ENCODE data around the gene RNF112. TPM values are rescaled to one million over a fixed set of nuclear protein-coding genes. Genes with fewer than 3 reads are reported as not detected.
"Not testable (repeated sequence)": the region's sequence is repeated elsewhere in the genome, so short reads cannot be mapped to it uniquely, and the experiment has no call there.

The RNF112 gene
- total RNA-seq, 1 donor from 2014 or later = 0.31 TPM

DNA sequence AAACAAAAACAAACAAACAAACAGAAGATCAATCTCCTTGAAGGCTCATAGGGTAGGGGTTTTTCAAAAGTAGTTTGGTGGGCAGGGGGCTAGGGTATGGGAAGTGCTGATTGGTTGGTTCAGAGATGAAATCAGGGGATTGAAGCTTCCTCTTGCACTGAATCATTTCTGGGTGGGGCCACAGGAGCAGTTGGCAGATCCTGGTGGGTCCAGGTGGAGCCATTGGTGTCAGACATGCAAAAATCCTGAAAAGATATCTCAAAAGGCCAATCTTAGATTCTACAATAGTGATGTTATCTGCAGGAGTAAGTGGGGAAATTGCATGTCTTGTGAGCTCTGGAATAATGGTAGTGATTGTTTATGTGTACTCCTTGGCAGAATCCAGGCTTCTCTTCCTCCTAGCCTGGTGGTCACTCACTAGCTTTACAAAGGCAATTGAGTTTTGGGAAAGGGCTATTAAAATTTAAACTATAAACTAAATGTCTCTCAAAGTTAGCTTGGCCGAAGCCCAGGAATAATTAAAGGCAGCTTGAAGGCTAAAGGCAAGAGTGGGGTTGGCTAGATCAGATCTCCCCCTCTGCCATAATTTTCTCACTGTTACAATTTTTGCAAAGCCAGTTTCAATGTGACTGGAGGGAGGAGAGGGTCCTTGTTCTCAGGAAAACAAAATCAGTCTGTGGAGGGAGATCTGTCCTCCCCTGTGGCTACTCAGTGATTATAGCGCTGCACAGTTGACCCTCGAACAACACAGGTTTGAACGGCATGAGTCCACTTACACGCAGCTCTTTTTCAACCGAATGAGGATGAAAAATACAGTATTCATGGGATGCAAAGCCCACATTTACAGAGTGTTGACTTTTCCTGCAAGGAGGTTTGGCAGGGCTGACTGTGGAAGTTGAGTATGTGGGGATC is 45.2 kb downstream of the RNF112 start:
- DNase-seq (ENCODE audit: low spot score) = no peak
- TF ChIP-seq, protein P1, sequence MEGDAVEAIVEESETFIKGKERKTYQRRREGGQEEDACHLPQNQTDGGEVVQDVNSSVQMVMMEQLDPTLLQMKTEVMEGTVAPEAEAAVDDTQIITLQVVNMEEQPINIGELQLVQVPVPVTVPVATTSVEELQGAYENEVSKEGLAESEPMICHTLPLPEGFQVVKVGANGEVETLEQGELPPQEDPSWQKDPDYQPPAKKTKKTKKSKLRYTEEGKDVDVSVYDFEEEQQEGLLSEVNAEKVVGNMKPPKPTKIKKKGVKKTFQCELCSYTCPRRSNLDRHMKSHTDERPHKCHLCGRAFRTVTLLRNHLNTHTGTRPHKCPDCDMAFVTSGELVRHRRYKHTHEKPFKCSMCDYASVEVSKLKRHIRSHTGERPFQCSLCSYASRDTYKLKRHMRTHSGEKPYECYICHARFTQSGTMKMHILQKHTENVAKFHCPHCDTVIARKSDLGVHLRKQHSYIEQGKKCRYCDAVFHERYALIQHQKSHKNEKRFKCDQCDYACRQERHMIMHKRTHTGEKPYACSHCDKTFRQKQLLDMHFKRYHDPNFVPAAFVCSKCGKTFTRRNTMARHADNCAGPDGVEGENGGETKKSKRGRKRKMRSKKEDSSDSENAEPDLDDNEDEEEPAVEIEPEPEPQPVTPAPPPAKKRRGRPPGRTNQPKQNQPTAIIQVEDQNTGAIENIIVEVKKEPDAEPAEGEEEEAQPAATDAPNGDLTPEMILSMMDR (IDR thresholded peaks at IDR 0.05; ENCODE audit: unreplicated experiment) = no peak
- Mint-ChIP-seq H3K27me3 (ENCODE audit: unreplicated experiment) (peaks cover 7% of the 10 kb centered on the region), H3K27ac (ENCODE audit: unreplicated experiment) (no peak overlapping the region), H3K4me3 (ENCODE audit: unreplicated experiment) (no peak overlapping the region), H3K9me3 (ENCODE audit: unreplicated experiment) (no peaks in the 10 kb centered on the region), H3K36me3 (ENCODE audit: low read depth, unreplicated experiment) (no peaks in the 10 kb centered on the region), H3K4me1 (ENCODE audit: unreplicated experiment) (peaks cover 16% of the 10 kb centered on the region)

DNA sequence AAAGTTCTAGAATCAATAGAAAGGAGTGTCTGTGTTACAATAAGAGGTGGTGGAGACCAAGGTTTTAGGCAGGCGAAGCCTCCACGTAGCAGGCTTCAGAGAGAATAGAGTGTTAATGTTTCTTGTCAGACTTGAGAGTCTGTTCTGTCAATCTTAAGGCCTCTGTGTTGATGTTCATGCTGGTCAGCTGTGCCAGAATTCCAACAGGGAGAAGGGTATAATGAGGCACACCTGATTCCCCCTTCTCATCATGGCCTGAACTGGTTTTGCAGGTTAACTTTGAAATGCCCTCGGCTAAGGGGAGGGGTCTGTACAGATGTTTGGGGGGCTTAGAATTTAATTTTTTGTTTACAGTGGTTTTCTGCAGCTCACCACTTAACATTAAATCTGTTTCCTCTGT is 46.0 kb downstream of the RNF112 start:
- peaks cover 16% of the 10 kb centered on the region for H3K4me1 Mint-ChIP-seq (ENCODE audit: unreplicated experiment)
- H3K36me3 Mint-ChIP-seq (ENCODE audit: low read depth, unreplicated experiment) = no peaks in the 10 kb centered on the region
- DNase-seq (ENCODE audit: low spot score) = no peak

DNA sequence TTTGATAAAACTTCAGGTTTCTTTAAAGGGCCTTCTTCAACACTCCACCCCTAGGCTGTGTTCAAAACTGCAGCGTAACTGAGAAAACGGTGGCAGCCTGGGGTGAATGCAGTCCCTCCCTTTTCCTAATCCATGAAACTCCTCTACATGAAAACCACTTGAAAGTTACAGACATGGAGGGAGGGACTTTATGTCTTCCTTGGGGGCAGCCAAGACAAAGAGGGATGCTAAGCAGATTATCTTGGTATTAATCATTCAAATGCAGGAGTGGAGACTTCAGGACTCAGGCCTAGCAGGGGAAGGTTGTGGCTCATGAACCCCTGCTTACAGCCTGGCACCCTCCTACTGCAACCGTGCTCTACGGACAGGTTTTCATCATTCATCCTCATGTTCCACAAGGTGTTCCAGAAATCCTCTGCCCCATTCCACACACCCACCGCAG is 46.8 kb downstream of the RNF112 start:
- Mint-ChIP-seq H3K9me3 (ENCODE audit: unreplicated experiment) (no peaks in the 10 kb centered on the region), H3K27ac (ENCODE audit: unreplicated experiment) (no peak overlapping the region), H3K27me3 (ENCODE audit: unreplicated experiment) (peaks cover 7% of the 10 kb centered on the region), H3K4me1 (ENCODE audit: unreplicated experiment) (peaks cover 19% of the 10 kb centered on the region), H3K36me3 (ENCODE audit: low read depth, unreplicated experiment) (no peaks in the 10 kb centered on the region), H3K4me3 (ENCODE audit: unreplicated experiment) (no peak overlapping the region)
- TF ChIP-seq, protein P1 (IDR thresholded peaks at IDR 0.05; ENCODE audit: unreplicated experiment) = no peak
- no peak for DNase-seq (ENCODE audit: low spot score)

More for the DNA sequence above, 46.0 kb downstream of the RNF112 start:
- no peak overlapping the region for H3K4me3 Mint-ChIP-seq (ENCODE audit: unreplicated experiment)
- H3K27me3 Mint-ChIP-seq (ENCODE audit: unreplicated experiment) = peaks cover 9% of the 10 kb centered on the region
- TF ChIP-seq, protein P1 (IDR thresholded peaks at IDR 0.05; ENCODE audit: unreplicated experiment) = no peak
- no peak overlapping the region for H3K27ac Mint-ChIP-seq (ENCODE audit: unreplicated experiment)
- H3K9me3 Mint-ChIP-seq (ENCODE audit: unreplicated experiment) = no peaks in the 10 kb centered on the region

DNA sequence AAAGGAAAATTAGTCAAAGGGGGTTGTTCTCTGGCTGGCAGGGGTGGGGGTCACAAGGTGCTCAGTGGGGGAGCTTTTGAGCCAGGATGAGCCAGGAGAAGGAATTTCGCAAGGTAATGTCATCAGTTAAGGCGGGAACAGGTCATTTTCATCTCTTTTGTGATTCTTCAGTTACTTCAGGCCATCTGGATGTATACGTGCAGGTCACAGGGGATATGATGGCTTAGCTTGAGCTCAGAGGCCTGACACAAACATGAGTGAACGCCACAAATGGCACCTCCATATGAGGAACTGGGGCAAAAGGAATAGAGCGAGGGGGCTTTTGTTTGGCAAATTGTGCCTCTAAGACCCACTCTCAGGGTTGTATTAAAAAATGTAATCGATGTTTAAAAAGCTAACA is 47.4 kb downstream of the RNF112 start:
- H3K36me3 Mint-ChIP-seq (ENCODE audit: low read depth, unreplicated experiment); H3K27me3 Mint-ChIP-seq (ENCODE audit: unreplicated experiment); DNase-seq (ENCODE audit: low spot score); H3K9me3 Mint-ChIP-seq (ENCODE audit: unreplicated experiment); H3K27ac Mint-ChIP-seq (ENCODE audit: unreplicated experiment); H3K4me3 Mint-ChIP-seq (ENCODE audit: unreplicated experiment): not testable (repeated sequence)
- peaks cover 24% of the 10 kb centered on the region for H3K4me1 Mint-ChIP-seq (ENCODE audit: unreplicated experiment)

DNA sequence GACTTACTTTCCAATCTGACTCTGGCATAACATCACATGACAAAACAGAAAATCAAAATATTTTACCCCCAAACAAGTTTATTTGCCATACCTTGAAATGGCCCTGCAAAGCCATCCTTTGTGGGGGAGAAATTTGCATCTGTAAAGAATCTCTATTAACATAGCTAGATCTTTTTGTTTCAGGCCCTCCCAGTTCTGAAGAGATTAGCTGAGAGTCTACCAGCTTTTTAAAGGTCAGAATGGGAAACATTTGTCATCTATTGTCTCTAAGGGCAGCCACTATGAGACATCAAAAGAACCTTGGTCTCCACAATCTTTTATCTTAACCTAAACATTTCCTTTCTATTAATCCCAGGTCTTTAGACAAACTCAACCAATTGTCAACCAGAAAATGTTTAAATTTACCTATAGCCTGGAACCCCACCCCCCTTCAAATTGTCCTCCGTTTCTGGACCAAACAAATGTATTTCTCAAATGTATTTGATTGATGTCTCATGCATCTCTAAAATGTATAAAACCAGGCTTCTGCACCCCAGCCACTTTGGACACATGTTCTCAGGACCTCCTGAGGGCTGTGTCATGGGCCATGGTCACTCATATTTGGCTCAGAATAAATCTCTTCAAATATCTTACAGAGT is 48.1 kb downstream of the RNF112 start:
- H3K4me1 Mint-ChIP-seq (ENCODE audit: unreplicated experiment) = peaks cover 24% of the 10 kb centered on the region
- H3K4me3 Mint-ChIP-seq (ENCODE audit: unreplicated experiment) = not testable (repeated sequence)

DNA sequence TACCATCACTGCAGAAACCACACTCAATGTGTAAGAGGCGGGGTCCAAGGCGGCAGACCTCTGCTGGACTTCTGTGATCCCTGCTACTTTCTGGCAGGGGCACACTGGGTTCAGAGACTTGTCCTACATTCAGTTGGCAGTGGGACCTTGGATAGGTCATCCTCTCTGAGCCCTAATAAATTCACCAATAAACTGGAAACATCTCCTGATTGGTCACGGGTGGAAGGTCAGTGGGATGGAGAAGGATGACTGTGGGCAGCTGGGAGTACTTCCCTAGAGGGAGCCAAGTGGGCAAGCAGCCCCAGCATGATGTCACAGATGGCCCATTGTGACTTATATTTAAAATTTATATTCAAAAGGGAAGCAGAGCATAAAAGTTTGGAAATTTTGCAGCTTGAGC is 49.7 kb downstream of the RNF112 start:
- peaks cover 5% of the 10 kb centered on the region for H3K27me3 Mint-ChIP-seq (ENCODE audit: unreplicated experiment)
- H3K36me3 Mint-ChIP-seq (ENCODE audit: low read depth, unreplicated experiment) = no peaks in the 10 kb centered on the region
- peaks cover 24% of the 10 kb centered on the region for H3K4me1 Mint-ChIP-seq (ENCODE audit: unreplicated experiment)
- H3K9me3 Mint-ChIP-seq (ENCODE audit: unreplicated experiment) = no peaks in the 10 kb centered on the region
- TF ChIP-seq, protein P1 (IDR thresholded peaks at IDR 0.05; ENCODE audit: unreplicated experiment) = no peak
- no peak overlapping the region for H3K27ac Mint-ChIP-seq (ENCODE audit: unreplicated experiment)
- DNase-seq (ENCODE audit: low spot score) = no peak
- H3K4me3 Mint-ChIP-seq (ENCODE audit: unreplicated experiment) = no peak overlapping the region

More for the DNA sequence above, 48.1 kb downstream of the RNF112 start:
- H3K27ac Mint-ChIP-seq (ENCODE audit: unreplicated experiment); DNase-seq (ENCODE audit: low spot score); H3K9me3 Mint-ChIP-seq (ENCODE audit: unreplicated experiment); H3K36me3 Mint-ChIP-seq (ENCODE audit: low read depth, unreplicated experiment); H3K27me3 Mint-ChIP-seq (ENCODE audit: unreplicated experiment): not testable (repeated sequence)
